NCI-H748 (cell line): Measurements from ENCODE around the gene CDKN2B-AS1.
A peak's percentile ranks its signal among the peaks of the same experiment; 100 is the strongest.

ENCODE experiments used
- DNase-seq: peaks from one replicate; lab custom pipeline; 2025; ENCODE audit not compliant: unreplicated experiment; lab: John Stamatoyannopoulos, UW

Gene CDKN2B-AS1

DNA sequence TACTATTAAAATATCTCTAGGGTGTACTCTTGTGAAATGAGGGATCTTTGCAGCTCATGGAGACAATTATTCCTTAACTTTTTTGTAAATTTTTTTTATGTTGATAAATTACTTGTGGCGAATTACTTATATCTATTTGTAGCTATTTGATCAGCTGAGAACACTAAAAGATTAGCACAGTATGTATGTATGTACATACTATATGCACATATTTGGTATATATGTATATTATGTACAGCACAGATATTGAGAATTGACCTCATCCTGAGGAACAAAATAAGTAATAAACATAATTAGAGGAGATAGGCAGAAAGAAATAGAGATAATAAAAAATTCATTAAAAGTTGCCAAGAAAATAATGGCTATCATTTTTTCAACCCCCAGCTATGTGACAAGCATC is 12.2 kb upstream of the CDKN2B-AS1 start:
- no peak for DNase-seq

DNA sequence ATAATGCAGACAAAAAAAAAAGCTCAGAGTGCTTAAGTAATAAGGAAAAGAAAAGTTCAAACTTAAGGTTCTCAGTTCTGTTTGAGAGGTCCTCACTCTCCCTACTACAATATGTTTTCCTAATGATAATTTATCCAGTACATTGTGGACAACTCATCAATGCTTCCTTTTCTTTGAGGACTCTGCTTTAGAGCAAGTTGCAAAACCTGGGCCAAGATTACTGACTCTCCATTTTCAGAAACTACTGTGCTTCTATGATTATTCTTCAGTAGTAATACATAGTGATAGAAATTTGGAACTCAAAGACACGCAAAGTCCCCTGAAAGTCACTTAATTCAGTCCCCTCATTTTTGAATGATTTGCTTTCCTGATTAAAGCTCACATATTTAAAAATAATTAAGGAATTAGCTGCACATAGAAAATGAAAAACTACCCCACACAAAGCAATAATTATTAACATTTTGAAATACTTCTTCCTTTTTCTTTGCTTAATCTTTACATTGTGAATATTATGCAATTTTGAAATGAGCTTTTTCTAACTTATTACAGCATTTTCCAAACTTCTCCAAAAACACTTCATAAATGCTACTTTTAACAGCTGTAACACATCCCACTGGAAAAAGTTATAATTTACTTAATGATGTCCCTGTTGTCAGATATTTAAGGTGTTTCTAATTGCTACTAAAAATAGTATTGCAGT is 11.6 kb upstream of the CDKN2B-AS1 start:
- DNase-seq: no peak

DNA sequence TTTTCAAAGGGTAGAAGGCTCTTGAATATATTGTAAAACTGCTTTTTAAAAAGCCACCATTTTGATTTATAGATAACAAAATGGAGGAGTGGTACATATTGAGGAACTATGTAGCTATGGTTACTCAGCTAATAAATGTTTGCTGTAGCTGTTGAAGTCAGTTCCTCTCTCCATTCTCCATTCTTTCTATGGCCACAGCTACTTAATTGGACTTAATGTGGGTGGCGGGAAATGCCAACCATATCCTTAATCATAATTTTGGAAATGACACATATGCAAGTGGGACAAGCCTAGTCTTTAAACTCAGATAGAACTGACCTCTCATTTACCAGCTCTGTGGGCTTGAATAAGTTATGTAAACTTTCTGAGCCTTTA is 11.0 kb upstream of the CDKN2B-AS1 start:
- DNase-seq: peak; percentile 61

DNA sequence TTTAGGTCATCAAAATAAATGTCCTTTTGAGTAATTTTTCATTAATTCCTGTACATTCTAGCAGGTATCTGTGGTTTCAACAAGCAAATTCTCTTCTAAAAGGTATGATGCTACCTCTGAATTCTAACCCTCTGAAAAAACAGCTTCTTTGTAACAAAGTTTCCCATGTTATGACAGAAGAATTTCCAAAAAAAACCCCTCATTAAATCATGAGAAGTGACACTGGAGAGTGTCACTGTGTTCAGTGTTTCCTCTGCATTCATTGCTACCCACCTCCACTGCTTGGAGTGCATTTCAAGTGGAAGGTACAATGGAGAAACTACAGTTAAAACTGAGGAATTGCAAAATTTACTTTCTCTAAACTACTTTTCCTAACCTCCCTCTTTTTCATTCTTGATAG is 10.5 kb upstream of the CDKN2B-AS1 start:
- DNase-seq: no peak

DNA sequence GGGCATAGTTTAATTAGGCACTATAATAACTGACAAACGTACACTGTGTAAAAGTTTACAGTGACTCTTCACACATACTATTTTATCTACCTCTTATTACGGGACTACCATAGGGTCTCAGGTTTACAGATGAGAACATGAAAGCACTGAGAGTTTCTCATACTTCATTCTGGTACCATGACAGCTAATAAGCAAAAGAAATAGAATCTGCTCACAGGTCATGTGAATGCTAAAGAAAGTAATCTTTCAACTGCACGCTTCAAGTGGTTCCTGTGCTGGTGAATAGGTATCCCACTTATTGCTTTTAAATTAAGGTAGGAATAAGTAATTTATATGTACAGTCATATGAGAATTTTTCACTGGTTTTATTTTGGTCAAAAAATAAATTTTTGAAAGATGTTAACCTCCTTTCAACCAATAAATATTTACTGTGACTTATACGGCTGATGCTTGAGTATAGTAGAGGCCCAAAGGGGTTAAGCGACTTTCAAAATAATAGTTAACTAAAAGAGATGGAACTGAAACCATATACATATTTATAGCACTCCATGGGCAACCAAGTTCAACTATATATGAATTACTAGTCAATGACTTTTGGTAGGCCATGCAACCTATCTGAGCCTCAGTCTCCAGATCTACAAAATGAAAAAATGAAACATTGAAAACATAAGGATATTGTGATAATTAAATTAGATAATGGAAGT is 8.5 kb upstream of the CDKN2B-AS1 start:
- DNase-seq: no peak

DNA sequence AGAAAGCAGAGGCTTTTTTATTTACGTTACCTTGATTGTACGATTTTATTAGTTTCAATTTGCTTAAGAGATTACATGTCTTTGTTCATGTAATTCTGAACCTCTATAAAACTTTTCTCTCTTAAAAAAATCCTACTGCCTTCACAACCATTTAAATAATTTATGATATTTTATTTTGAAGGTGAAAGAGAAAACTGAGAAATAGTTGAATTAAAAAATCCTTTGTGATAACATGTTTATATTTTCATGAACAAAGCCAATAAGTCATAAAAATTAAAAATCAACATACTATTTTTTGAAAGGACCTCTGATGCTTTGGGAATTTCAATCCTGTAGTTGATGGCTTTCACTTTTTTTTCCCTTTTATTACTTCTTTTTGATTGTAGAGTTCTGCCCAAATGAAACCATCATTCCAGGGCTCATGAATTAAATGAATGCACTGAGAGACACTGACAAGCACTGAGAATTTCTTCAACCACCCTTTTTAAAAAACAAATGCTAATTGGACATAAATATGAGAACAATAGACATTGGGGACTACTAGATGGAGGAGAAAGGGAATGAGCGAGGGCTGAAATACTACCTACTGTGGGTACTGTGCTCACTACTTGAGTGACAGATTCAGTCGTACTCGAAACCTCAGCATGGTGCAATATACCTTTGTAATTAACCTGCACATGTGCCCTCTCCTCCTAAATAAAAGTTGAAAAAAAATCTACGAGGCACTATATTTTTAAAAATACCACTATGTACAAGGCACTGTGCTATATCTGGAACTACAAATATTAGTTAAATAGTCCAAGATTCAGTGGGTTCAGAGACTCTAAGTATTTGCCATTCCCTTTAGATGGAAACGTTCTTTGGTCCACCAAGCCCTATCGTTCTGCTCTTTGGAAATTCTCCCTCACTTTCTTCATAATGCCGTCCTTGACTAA is 6.3 kb upstream of the CDKN2B-AS1 start:
- peak; percentile 45 for DNase-seq

DNA sequence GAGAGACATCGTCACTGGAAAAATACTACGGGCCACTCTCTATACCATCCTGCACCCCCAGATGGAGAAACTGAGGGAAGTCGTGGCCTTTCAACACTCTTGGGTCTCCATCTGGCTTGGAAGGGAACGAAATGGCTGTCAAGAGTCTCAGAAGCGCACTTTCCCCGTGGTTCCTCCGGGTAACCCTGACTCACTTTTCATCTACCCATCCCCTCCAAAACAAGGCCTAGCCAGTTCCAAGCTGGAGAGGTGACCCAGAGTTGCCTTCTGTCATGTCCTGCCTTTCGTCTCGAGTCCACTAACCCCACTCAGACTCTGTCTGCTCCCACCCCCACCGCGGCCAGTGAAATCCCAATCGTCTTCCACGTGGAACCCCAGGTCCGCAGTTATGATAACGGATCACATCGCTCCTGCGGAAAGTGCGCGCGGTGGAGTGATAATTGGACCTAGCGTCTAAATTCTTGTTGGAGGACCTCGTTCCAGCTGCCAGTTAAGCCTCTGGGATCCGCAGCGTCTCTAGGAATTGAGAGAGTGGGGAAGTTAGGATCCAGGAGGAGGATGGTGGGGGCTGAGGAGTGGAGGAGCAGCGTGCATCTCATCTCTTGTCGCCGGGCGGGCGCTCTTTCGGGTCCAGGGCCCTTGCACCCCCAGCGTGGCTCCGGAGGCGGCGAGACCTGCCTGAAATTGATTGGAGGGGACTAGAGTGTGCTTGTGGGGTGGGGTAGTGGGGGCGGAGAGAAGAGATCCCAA is 5.0 kb upstream of the CDKN2B-AS1 start:
- DNase-seq: no peak

DNA sequence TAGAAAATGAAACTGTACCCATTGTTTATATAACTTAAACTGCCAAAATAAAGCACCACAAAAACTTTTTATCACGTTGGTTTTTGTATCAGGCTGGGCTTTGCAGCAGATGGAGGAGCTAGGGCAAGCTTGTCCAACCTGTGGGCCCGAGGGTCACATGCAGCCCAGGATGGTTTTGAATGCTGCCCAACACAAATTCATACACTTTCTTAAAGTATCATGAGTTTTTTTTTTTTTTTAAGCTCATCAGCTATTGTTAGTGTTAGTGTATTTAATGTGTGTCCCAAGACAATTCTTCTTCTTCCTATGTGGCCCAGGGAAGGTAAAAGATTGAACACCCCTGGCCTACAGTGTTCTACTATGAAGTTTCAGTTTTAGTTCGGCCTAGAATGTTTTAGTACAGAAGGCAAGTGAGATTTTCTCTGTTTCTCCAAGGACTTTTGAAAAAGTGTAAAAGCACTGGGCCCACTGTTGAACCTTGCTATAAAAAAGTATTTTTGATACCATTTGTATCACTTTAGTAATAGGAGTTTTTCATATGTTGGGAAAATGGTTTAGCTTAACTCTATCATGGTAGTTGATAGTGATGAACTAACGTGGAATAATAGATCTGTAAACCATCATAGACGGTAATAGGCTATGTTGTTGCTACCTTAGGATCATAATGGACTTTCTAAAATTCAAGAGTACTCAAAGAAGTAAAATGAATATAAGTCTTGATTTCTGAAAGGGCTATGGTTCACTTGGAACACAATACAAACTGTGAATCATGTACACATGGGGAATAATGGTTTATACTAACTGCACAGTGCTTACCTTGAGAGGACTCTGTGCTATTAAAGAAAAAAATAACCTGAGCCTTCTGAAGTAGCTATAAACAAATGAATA is 3.3 kb upstream of the CDKN2B-AS1 start:
- DNase-seq: peak; percentile 18

DNA sequence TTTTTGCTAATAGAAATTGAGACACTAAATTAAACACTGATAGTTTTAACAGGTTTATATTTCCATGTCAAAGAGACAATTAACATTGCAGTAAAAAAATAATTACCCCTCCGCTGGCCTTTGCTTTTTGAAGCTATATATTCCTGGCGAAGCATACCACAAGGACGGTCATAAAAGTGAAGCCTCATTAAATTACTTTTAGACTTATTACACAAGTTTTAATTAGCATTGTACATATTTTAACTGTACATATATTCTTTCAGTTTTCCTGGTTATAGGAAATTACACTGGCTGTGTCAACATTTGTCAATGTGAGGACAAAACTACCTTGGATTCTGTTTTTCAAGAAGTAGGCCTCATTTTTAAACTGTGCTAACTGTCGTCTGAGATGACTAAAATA is 1.6 kb upstream of the CDKN2B-AS1 start:
- DNase-seq: peak; percentile 27

DNA sequence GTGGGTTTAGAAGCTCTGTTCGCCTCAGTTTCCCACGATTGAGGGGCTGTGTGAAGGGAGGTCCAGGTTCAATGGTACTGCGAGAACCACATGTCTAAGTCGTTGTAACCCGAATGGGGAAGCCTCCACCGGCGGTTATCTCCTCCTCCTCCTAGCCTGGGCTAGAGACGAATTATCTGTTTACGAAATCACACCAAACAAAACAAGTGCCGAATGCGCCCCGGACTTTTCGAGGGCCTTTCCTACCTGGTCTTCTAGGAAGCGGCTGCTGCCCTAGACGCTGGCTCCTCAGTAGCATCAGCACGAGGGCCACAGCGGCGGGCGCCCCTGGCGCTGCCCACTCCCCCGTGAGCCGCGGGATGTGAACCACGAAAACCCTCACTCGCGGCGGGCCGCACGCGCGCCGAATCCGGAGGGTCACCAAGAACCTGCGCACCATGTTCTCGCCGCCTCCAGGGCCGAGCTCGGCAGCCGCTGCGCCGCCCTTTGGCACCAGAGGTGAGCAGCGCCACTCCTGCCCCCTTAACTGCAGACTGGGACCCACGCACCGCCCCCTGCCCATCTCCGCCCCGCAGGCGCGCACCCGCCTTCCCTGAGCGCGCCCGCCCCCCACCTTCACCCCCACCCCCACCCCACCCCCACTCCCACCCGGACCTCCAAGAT is 567 bp upstream of the CDKN2B-AS1 start, which contains the start of gene CDKN2A:
TSS of gene CDKN2A (minus strand) at position 500 of the 663 bp plus-strand sequence.
- peak; percentile 96 for DNase-seq

DNA sequence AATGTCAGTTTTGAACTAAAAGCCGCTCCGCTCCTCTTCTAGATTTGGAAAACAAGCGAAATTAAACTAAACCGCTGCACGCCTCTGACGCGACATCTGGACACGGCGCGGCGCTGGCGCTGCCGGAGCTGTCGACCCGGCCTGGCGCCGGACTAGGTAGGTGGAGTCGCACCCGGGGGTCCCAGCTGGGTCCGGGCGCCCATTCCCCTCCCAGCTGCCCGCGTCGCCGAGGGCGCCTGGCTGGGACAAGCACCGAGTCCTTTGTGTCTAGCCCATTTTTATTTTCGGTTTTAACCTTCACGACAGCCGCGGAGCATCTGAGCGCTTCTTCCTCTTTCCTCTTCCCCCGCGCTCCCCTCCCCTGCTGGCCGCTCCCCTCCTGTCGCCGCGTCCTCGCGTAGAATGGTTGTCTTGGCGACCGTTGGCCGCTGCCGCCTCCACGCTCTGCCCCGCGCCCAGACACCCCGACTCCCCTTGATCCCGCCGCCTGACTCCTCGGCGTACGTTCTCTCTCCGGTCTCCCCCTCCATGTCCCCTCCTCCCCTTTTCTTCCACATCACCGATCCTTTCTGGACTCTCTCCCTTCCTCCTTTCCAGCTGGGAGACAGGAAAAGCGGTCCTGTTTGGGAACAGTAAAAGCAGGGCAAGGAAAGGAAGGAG is 545 bp downstream of the CDKN2B-AS1 start:
- DNase-seq: peak; percentile 94

DNA sequence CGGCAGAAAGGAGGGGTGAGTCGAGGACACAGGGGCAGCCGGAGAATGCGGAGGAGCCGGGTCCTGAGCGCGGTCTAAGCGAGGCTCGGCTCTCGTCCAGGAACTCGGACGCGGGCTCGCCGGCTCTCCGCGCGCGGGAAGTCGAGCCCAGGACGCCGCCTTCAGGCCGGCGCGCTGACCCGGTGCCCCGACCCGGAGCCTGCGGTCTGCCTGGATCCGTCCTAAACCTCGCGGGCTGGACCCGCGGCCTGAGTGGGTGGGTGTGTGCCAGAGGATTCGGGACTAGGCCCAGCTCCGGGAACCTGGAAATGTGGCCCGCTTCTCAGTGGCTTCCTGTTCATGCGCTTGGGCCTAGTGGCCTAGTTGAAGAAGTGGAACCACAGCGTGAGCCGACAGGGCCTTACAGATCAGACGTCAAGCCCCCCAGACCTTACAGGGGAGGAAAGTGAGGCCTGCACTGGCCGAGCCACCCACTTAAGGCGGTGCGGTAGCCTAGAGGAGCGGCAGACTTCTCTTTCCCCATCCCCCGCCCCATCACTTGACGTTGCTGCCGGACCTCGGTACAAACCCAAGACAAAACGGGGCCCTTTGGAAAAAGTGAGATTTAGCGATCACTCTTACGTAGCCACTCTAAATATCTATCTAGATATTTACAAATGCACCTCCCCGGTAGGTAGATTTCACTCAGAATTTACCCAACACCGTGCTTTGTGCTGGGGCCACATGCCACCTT is 1.2 kb downstream of the CDKN2B-AS1 start:
- peak; percentile 76 for DNase-seq

DNA sequence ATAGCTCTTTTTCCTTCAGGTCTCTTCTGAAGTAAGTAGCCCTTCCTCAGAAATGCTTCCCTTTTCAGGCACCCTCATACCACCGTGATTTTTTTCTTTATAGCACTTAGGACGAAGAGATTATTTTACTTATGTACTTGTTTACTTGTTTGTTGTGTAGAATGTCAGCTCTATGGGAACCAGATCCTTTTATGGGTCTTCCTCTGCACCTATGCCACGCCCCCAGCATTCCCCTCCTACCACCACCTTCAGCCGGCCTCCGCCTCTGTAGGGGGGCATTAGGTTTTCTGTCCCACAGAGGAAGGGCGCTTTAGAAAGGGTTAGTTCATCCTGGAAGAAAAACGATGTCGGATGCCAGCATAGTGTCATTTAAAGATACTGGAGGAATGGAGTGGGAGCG is 1.8 kb downstream of the CDKN2B-AS1 start:
- peak; percentile 75 for DNase-seq

DNA sequence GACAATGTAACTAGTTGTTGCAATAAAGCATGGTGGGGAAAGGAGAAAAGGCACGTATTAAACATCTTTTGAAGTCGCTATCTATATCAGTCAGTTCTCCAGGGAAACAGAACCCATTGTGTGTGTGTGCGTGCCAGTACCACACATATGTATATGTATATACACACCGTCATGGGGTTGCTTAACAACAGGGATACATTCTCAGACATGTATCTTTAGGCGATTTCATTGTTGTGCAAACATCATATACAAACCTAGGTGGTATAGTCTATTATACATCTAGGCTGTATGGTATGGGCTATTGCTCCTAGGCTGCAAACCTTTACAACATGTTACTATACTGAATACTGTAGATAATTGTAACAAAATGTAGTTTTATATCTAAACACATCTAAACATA is 2.3 kb downstream of the CDKN2B-AS1 start:
- peak; percentile 62 for DNase-seq

DNA sequence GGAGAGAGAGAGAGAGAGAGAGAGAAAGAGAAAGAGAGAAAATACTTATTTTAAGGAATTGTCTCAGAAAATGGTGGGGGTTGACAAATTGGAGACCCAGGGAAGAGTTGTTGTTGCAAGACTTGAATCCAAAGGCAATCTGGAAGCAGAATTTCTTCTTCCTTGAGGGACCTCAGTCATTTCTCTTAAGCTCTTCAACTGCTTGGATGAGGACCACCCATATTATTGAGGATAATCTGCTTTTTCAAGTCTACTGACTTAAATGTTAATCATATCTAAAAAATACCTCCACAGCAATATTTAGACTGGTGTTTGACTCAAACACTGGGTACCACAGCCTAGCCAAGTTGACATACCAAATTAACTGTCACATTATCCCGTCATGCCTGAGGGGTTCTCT is 2.9 kb downstream of the CDKN2B-AS1 start:
- DNase-seq: no peak

DNA sequence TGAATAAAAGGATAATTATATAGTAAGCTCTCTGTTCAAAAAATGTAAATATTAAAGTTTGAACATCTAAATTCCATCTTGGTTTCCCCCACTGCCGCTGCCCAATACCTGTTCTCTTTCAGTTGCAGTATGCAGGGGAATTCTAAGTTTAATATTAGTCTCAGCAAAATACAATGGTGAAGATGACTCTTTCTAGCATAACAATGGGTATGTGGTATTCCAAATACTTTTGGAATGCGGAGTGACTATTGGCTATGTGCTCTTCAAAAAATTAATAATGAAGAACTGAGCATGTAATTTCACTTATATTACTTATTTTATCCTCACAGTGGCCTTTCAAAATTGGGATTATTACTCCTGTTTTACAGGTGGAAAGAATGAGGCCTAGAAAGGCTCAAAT is 3.4 kb downstream of the CDKN2B-AS1 start:
- no peak for DNase-seq

DNA sequence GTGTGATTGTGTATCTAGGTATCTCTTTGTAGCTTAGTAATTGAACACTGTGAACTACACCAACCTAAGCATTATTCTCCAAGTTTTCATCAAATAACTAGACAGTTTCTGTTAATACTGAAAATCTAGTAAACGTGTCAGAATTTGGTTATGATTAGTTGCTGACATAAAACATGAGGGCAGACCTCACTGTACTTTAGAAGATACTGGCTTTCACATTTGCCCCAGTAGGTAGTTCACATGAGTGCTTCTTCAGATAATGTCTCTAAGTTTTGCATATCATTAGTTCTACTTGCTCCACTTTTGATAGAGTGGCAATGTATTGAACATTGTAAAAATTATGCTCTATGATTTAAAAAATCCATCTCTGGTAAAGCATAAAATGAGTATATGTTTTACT is 7.4 kb downstream of the CDKN2B-AS1 start:
- no peak for DNase-seq

DNA sequence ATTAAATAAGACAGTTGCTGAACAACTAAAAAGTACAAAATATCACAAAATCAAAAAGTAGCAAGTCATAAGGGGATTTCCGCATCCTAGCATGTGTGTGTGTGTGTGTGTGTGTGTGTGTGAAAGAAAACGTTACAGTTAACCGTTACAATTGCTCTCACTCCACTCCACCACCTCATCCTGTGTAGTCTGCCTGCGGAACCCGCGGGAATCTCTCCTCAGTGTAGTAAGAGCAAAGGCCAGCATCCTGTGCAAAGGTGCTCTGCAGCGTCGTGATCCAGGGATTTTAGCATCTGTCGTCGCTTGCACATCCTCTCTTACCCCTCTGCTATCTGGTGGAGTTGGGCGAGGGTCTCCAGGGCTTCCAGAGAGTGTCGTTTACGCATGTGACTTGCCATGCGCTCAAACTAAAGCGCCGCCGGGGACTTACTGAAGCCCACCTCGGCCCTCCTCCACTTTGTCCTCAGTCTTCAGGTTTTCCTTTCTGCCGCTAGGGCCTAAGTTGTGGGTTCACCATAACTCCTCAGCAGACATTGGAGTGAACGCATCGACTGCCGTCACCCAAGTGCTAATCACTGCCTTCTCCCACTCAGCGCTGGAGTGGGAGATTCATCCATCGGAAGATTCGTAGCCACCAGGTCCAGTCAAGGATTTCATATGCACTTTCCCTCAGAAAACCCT is 10.6 kb downstream of the CDKN2B-AS1 start:
- DNase-seq: peak; percentile 18
